MM.1S (cell line): ENCODE results near the gene FGF21.

Source experiments
- DNase-seq: peaks from one replicate; pipeline ENCODE4 v3.0.0-alpha.2; 2015
- H2AFZ ChIP-seq: fragments of 300-600 bp; sonication (generic); 2 replicates; pipeline ENCODE4 v1.6.0; 2016; ENCODE audit warnings: antibody characterized with exemption, low read length
- H3F3A ChIP-seq: fragments of 300-600 bp; sonication (generic); 2 replicates; pipeline ENCODE4 v1.6.1; 2016; ENCODE audit warnings: mild to moderate bottlenecking, antibody characterized with exemption, low read length, moderate library complexity, mixed read lengths; ENCODE audit not compliant: insufficient read depth
- H3K27ac ChIP-seq: fragments of 300-600 bp; sonication (generic); 2 replicates; pipeline ENCODE4 v1.5.1; 2016; ENCODE audit warnings: mild to moderate bottlenecking, low read length
- H3K27me3 ChIP-seq: fragments of 300-600 bp; sonication (generic); replicated peaks from 2 replicates; pipeline ENCODE4 v1.6.0; 2016; ENCODE audit warnings: low read length; ENCODE audit not compliant: insufficient read depth
- H3K36me3 ChIP-seq: fragments of 300-600 bp; sonication (generic); replicated peaks from 2 replicates; pipeline ENCODE4 v1.6.1; 2016; ENCODE audit warnings: mild to moderate bottlenecking, low read length, mixed read lengths; ENCODE audit not compliant: insufficient read depth
- H3K4me1 ChIP-seq: fragments of 300-600 bp; sonication (generic); 2 replicates; pipeline ENCODE4 v1.6.1; 2016; ENCODE audit warnings: low read length, mixed read lengths
- H3K4me2 ChIP-seq: fragments of 300-600 bp; sonication (generic); 2 replicates; pipeline ENCODE4 v1.6.0; 2016; ENCODE audit warnings: low read depth, low read length
- H3K4me3 ChIP-seq: fragments of 300-600 bp; sonication (generic); 2 replicates; pipeline ENCODE4 v1.5.1; 2016; ENCODE audit warnings: low read length, mixed read lengths
- H3K79me2 ChIP-seq: fragments of 300-600 bp; sonication (generic); 2 replicates; pipeline ENCODE4 v1.6.1; 2016; ENCODE audit warnings: mixed run types, low read length, mixed read lengths
- H3K9ac ChIP-seq: fragments of 300-600 bp; sonication (generic); 2 replicates; pipeline ENCODE4 v1.6.1; 2016; ENCODE audit warnings: low read length, mixed read lengths
- H3K9me2 ChIP-seq: fragments of 300-600 bp; sonication (generic); replicated peaks from 2 replicates; pipeline ENCODE4 v1.6.1; 2016; ENCODE audit warnings: mild to moderate bottlenecking, low read length, mixed read lengths; ENCODE audit not compliant: insufficient read depth
- H3K9me3 ChIP-seq: fragments of 300-600 bp; sonication (generic); replicated peaks from 2 replicates; pipeline ENCODE4 v1.6.1; 2016; ENCODE audit warnings: mild to moderate bottlenecking, low read length, mixed read lengths; ENCODE audit not compliant: insufficient read depth
- H4K20me1 ChIP-seq: fragments of 300-600 bp; sonication (generic); 2 replicates; pipeline ENCODE4 v1.6.1; 2016; ENCODE audit warnings: mild to moderate bottlenecking, low read length, moderate library complexity, mixed read lengths; ENCODE audit not compliant: insufficient read depth
- EZH2 ChIP-seq: fragments of 300-600 bp; sonication (generic); optimal IDR thresholded peaks from 2 replicates; pipeline ENCODE3; 2017; ENCODE audit warnings: low read depth, mild to moderate bottlenecking, antibody characterized with exemption, low read length, mixed read lengths
- EZH2phosphoT487 ChIP-seq: fragments of 300-600 bp; sonication (generic); IDR thresholded peaks from 2 replicates; pipeline ENCODE4 v1.6.1; 2018; ENCODE audit warnings: antibody characterized with exemption, low read length
- TF ChIP-seq, protein P1 (sequence below): fragments of 300-600 bp; sonication (generic); IDR thresholded peaks from 2 replicates; pipeline ENCODE4 v1.5.1; 2016; ENCODE audit warnings: antibody characterized with exemption, low read length, mixed read lengths

The FGF21 gene

DNA sequence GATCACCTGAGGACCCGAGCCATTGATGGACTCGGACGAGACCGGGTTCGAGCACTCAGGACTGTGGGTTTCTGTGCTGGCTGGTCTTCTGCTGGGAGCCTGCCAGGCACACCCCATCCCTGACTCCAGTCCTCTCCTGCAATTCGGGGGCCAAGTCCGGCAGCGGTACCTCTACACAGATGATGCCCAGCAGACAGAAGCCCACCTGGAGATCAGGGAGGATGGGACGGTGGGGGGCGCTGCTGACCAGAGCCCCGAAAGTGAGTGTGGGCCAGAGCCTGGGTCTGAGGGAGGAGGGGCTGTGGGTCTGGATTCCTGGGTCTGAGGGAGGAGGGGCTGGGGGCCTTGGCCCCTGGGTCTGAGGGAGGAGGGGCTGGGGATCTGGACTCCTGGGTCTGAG is 888 bp downstream of the FGF21 start:
- Histone ChIP-seq H3K4me1 (0 out of 2 replicates have a peak, but pooled peaks cover 4% of the 10 kb centered on the region), H3K9ac (no peak overlapping the region), H3K79me2 (no peaks in the 10 kb centered on the region), H3K4me3 (no peak overlapping the region), H4K20me1 (no peaks in the 10 kb centered on the region), H2AFZ (no peak overlapping the region), H3K4me2 (no peak overlapping the region), H3K27ac (no peak overlapping the region), H3K9me3 (no peaks in the 10 kb centered on the region), H3K9me2 (no peaks in the 10 kb centered on the region), H3F3A (no peaks in the 10 kb centered on the region), H3K36me3 (no peaks in the 10 kb centered on the region), H3K27me3 (peaks cover 70% of the 10 kb centered on the region)
- no peak for DNase-seq
- TF ChIP-seq, protein P1, sequence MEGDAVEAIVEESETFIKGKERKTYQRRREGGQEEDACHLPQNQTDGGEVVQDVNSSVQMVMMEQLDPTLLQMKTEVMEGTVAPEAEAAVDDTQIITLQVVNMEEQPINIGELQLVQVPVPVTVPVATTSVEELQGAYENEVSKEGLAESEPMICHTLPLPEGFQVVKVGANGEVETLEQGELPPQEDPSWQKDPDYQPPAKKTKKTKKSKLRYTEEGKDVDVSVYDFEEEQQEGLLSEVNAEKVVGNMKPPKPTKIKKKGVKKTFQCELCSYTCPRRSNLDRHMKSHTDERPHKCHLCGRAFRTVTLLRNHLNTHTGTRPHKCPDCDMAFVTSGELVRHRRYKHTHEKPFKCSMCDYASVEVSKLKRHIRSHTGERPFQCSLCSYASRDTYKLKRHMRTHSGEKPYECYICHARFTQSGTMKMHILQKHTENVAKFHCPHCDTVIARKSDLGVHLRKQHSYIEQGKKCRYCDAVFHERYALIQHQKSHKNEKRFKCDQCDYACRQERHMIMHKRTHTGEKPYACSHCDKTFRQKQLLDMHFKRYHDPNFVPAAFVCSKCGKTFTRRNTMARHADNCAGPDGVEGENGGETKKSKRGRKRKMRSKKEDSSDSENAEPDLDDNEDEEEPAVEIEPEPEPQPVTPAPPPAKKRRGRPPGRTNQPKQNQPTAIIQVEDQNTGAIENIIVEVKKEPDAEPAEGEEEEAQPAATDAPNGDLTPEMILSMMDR, result no peak
- TF ChIP-seq EZH2phosphoT487 (no peak), EZH2 (no peak)

DNA sequence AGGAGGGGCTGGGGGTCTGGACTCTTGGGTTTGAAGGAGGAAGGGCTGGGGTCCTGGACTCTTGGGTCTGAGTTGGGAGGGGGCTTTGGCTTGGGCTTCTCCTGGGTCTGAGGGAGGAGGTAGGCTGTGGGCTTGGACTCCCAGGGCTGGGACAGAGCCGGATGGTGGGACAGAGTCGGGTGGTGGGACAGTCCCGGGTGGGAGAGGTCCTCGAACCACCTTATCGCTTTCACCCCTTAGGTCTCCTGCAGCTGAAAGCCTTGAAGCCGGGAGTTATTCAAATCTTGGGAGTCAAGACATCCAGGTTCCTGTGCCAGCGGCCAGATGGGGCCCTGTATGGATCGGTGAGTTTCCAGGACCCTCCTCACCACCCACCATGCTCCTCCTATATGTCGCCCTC is 1.4 kb downstream of the FGF21 start:
- Histone ChIP-seq H3K36me3 (no peaks in the 10 kb centered on the region), H3K9me3 (no peaks in the 10 kb centered on the region), H3F3A (no peaks in the 10 kb centered on the region), H2AFZ (no peak overlapping the region), H3K9me2 (no peaks in the 10 kb centered on the region), H3K4me3 (no peak overlapping the region), H3K4me2 (no peak overlapping the region), H3K27ac (no peak overlapping the region), H3K27me3 (peaks cover 72% of the 10 kb centered on the region), H3K9ac (no peak overlapping the region), H3K4me1 (0 out of 2 replicates have a peak, but pooled peaks cover 4% of the 10 kb centered on the region), H3K79me2 (no peaks in the 10 kb centered on the region), H4K20me1 (no peaks in the 10 kb centered on the region)
- DNase-seq, result no peak
- TF ChIP-seq, protein P1, result no peak

DNA sequence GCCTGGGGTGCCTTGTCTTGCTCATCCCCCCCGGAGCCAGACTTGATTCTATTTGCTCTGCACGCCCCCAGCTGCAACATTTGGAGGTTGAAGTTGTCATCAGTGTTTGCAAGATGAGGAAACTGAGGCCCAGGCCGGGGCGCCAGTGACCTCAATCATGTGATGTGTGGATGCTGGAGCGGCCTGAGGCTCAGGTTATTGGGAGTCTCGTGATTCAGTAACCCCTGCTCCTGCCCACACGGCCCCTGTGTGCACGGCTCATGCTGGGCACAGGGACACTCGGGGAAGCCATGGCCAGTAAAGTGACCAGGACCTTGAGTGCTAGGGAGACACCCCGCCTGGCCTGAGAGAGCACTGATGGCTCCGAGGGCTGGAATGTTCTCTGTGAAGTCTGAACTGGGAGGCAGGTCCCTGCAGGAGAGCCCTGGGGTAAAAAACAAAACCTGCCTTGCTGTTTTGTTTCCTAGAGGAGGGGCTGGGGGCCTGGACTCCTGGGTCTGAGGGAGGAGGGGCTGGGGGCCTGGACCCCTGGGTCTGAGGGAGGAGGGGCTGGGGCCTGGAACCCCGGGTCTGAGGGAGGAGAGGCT is 1.9 kb downstream of the FGF21 start:
- Histone ChIP-seq H3K36me3 (no peaks in the 10 kb centered on the region), H3F3A (no peaks in the 10 kb centered on the region), H3K79me2 (no peaks in the 10 kb centered on the region), H3K27me3 (peaks cover 74% of the 10 kb centered on the region), H3K4me2 (no peak overlapping the region), H3K27ac (no peak overlapping the region), H3K9me2 (no peaks in the 10 kb centered on the region), H3K4me1 (0 out of 2 replicates have a peak, but pooled peaks cover 4% of the 10 kb centered on the region), H2AFZ (no peak overlapping the region), H4K20me1 (no peaks in the 10 kb centered on the region), H3K4me3 (no peak overlapping the region), H3K9me3 (no peaks in the 10 kb centered on the region), H3K9ac (no peak overlapping the region)
- DNase-seq, result no peak
- TF ChIP-seq EZH2phosphoT487, result no peak
- TF ChIP-seq, protein P1, result no peak
- no peak for TF ChIP-seq EZH2
